NCI-H345 (cell line): Measurements from ENCODE around the gene IDH3G.

Experiments
- DNase-seq: peaks from one replicate; lab custom pipeline; 2025; lab: John Stamatoyannopoulos, UW

Gene IDH3G

GRCh38 chrX:153773741-153774575 lies 20.2 kb downstream of the IDH3G start:
- DNase-seq = no peak

- DNase-seq = no peak
Observed at GRCh38 chrX:153773218-153773611, 21.0 kb downstream of the IDH3G start.

GRCh38 chrX:153772316-153773217 lies 21.6 kb downstream of the IDH3G start:
- no peak for DNase-seq

GRCh38 chrX:153771415-153772315 lies 22.5 kb downstream of the IDH3G start:
- DNase-seq = no peak

- no peak for DNase-seq
Observed at GRCh38 chrX:153770601-153771414, 23.4 kb downstream of the IDH3G start.

GRCh38 chrX:153769865-153770600 lies 24.1 kb downstream of the IDH3G start:
- DNase-seq = no peak

DNA sequence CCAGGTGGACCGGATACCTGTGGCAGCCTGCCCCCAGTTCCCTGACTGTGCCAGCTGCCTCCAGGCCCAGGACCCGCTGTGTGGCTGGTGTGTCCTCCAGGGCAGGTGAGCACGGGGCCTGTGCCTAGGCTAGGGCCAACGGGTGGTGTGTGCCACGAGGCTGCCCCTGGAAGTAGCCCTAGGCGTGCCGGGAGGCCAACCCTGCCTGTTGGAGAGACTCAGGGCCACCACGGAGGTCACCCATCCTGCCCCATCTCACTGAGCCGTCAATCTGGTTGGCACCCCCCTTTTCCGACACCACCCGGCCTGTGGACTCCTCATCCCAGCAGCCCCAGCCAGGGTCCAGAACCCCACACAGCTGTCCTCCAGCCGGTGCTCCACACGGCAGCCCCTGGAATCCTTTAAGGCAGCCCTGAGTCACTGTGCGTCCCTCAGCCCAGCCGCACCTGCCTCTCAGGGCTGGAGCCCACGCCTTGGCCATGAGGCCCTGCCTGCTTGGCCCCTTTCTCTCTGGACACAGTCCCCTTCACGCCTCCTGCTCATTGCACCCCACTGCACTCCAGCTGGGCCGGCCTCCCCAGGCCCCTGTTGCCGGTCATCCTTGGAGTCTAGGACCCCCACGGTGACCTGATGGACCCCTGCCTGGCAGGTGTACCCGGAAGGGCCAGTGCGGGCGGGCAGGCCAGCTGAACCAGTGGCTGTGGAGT lies 24.9 kb downstream of the IDH3G start:
- no peak for DNase-seq

- no peak for DNase-seq
Observed at GRCh38 chrX:153768311-153769157, 25.6 kb downstream of the IDH3G start.

DNA sequence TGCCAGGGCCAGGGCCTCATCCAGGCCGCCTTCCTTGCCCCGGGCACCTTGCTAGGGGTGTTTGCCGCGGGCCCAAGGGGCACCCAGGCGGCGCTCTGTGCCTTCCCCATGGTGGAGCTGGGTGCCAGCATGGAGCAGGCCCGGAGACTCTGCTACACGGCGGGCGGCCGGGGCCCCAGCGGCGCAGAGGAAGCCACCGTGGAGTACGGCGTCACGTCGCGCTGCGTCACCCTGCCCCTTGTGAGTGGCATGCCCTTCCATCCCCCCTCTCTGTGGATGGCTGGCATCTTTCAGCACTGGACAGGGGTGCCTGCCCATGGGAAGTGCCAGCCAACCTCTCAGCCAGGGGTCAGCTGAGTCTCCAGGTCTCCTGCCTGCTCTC lies 26.5 kb downstream of the IDH3G start:
- no peak for DNase-seq

DNA sequence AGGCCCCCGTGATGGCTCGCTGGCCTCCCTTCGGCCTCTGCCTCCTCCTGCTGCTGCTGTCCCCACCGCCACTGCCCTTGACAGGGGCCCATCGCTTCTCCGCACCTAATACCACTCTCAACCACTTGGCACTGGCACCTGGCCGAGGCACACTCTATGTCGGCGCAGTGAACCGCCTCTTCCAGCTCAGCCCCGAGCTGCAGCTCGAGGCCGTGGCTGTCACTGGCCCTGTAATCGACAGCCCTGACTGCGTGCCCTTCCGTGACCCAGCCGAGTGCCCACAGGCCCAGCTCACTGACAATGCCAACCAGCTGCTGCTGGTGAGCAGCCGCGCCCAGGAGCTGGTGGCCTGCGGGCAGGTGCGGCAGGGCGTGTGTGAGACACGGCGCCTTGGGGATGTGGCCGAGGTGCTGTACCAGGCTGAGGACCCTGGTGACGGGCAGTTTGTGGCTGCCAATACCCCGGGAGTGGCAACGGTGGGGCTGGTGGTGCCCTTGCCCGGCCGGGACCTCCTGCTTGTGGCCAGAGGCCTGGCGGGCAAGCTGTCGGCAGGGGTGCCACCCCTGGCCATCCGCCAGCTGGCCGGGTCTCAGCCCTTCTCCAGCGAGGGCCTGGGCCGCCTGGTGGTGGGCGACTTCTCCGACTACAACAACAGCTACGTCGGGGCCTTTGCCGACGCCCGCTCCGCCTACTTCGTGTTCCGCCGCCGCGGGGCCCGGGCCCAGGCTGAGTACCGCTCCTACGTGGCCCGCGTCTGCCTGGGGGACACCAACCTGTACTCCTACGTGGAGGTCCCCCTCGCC lies 27.1 kb downstream of the IDH3G start:
- DNase-seq = no peak

DNA sequence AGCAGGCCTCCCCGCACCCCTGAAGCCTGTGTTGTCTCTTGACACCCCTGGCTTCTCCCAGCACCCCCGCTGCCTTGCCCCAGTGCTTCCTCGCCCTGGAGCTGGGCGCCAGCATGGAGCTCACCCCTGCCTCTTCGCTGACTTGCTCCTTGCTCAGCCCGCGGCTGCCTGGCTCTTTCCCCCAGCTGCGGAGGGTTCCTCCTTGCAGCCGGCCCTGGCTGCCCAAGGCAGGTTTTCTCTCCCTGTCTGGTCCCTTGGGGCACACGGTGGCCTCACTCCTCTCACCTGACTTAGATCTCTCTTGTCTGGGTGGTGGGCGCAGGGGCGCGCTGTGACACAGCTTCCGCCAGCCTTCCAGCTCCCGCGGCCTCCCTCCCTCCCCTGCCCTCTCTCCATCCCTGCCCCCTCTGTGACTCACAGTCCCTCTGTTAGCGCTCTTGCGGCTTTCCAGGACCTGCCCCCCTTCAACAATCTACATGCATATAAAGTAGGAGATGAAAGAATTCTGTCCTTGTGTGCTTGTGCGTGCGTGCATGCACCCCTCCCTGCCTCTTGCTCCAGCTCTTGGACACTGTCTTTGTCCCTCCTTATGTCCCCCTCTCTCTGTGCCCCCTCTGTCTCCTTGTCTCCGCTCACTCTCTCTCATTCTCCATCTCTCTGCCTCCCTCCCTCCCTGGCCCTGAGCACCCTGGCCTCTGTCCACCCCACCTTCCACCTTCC lies 27.9 kb downstream of the IDH3G start:
- DNase-seq = no peak

DNA sequence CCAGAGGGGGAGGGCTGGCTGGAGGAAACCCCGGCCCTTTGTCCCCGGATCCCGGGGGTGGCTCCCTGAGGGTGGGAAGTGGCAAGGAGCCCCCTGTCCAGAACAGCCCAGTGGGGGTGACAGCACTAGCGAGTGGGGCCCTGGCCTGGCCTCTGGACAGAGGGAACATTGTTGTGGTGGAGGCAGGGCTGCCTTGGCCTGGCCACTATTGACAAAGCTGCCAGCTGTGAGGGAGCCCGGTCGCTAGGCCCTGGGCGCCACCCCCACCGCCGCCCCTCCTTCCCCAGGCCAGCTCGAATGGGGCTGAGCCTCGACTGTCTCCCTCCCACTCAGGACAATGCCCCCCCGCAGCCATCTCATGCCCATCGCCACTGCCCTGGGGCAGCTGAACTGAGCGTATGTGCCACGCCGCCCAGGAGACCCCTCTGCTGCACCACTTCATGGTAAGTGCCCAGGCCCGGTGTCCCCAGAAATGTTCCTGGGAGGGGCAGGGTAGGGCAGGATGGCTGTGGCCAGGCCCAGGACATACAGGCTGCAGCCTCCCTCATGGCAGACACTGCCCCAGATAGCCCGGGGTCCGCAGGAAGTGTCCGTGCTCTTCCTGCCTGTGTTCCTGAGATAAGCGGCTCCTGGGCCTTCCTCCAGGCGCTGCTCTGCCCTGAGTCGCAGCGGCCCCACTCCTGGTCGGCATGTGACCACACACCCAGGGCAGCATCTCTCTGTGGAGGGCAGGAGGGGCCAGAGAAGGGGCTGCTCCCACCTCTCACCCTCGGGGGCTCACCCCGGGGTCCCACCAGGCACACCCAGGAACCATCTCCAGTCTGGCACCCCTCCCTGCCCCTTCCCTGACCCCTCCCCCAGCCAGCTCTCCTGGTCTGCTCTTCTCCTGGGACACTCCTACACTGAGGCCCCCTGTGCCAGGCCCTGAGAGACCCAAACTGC lies 28.8 kb downstream of the IDH3G start:
- no peak for DNase-seq

DNA sequence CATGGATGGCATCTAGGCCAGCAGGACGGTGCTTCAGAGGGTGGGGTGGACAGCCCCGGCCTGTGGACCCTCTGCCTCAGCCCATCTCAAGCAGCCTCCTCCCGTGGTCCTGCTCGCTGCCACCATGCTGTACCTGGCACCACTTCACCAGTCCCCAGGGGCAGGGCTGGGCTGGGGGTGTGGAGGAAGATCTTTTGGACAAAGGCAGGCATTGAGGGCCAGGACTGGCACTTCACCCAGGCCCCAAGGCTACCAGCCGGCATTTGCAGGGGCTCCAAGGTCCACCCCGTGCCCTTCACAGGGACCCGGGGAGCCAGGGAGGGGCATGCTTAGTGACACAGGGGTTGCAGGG lies 29.4 kb downstream of the IDH3G start:
- no peak for DNase-seq

- peak; percentile 83 for DNase-seq
Observed at GRCh38 chrX:153763989-153764755, 30.0 kb downstream of the IDH3G start, which contains the start of gene PLXNB3. PLXNB3 (plus strand) TSS chrX:153764249; CDS start chrX:153765536, 1,287 bp downstream.

- no peak for DNase-seq
Observed at GRCh38 chrX:153763298-153763932, 30.8 kb downstream of the IDH3G start.
